NB4 (cell line): ENCODE measurements around the gene AP3S2.
A peak's percentile ranks its signal among the peaks of the same experiment; 100 is the strongest.

Experiments
- DNase-seq: peaks from one replicate; pipeline ENCODE4 v3.0.0; 2010; ENCODE audit warnings: low read depth
- H3K4me3 ChIP-seq: one replicate; pipeline ENCODE4 v1.5.1; 2011; ENCODE audit warnings: mild to moderate bottlenecking, low read depth, low read length, moderate library complexity
- CTCF ChIP-seq: IDR thresholded peaks from one replicate; pipeline ENCODE4 v1.5.1; 2012; ENCODE audit warnings: low read depth, low read length
- MAX ChIP-seq: IDR thresholded peaks from 2 replicates; pipeline ENCODE4 v1.6.1; 2011; ENCODE audit warnings: low read depth, low read length
- MYC ChIP-seq: IDR thresholded peaks from 2 replicates; pipeline ENCODE4 v1.6.1; 2011; ENCODE audit warnings: low read depth, low read length
- POLR2A ChIP-seq: IDR thresholded peaks from 2 replicates; pipeline ENCODE4 v1.6.1; 2011; ENCODE audit warnings: mild to moderate bottlenecking; ENCODE audit not compliant: insufficient read length; ENCODE audit errors: extremely low read depth

The AP3S2 gene

GRCh38 chr15:89900849-89901248 is 7.1 kb upstream of the AP3S2 start:
- no peak overlapping the region for H3K4me3 ChIP-seq
- TF ChIP-seq MAX (no peak), CTCF (no peak), POLR2A (no peak), MYC (no peak)
- no peak for DNase-seq

- no peak for DNase-seq
- TF ChIP-seq POLR2A (no peak), MAX (no peak), MYC (no peak), CTCF (no peak)
- H3K4me3 ChIP-seq = no peak overlapping the region
Observed at GRCh38 chr15:89899951-89900567, 6.3 kb upstream of the AP3S2 start.

- H3K4me3 ChIP-seq = no peak overlapping the region
- no peak for TF ChIP-seq MAX
- TF ChIP-seq POLR2A = no peak
- no peak for TF ChIP-seq CTCF
- no peak for TF ChIP-seq MYC
- peak; percentile 87 for DNase-seq
Observed at GRCh38 chr15:89899295-89899945, 5.6 kb upstream of the AP3S2 start.

- DNase-seq = peak; percentile 72
- no peak overlapping the region for H3K4me3 ChIP-seq
- peak; percentile 70 for TF ChIP-seq CTCF
- no peak for TF ChIP-seq POLR2A
Observed at GRCh38 chr15:89898614-89899294, 5.0 kb upstream of the AP3S2 start.

- no peak for DNase-seq
- TF ChIP-seq MAX (no peak), MYC (no peak), POLR2A (no peak), CTCF (no peak)
- no peak overlapping the region for H3K4me3 ChIP-seq
Observed at GRCh38 chr15:89898146-89898545, 4.4 kb upstream of the AP3S2 start.
